ENCODE data around the gene GJB1. TPM values are rescaled to one million over a fixed set of nuclear protein-coding genes. Genes with fewer than 3 reads are reported as not detected.

Gene GJB1
- total and polyA plus RNA-seq, 3 donors from 2014 or later = 22.8 to 78.5 (median 26.2) TPM

GRCh38 chrX:71183341-71183740 lies 39.7 kb upstream of the GJB1 start:
- TF ChIP-seq POLR2A (IDR thresholded peaks at IDR 0.05) = no peak
- TF ChIP-seq, protein P1, sequence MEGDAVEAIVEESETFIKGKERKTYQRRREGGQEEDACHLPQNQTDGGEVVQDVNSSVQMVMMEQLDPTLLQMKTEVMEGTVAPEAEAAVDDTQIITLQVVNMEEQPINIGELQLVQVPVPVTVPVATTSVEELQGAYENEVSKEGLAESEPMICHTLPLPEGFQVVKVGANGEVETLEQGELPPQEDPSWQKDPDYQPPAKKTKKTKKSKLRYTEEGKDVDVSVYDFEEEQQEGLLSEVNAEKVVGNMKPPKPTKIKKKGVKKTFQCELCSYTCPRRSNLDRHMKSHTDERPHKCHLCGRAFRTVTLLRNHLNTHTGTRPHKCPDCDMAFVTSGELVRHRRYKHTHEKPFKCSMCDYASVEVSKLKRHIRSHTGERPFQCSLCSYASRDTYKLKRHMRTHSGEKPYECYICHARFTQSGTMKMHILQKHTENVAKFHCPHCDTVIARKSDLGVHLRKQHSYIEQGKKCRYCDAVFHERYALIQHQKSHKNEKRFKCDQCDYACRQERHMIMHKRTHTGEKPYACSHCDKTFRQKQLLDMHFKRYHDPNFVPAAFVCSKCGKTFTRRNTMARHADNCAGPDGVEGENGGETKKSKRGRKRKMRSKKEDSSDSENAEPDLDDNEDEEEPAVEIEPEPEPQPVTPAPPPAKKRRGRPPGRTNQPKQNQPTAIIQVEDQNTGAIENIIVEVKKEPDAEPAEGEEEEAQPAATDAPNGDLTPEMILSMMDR (IDR thresholded peaks at IDR 0.05) = no peak
- Histone ChIP-seq H3K27ac (no peak overlapping the region), H3K36me3 (ENCODE audit: low read depth, missing control alignments) (no peaks in the 10 kb centered on the region), H3K4me1 (peaks cover 22% of the 10 kb centered on the region), H3K9me3 (no peaks in the 10 kb centered on the region), H3K4me3 (no peak overlapping the region), H3K27me3 (no peaks in the 10 kb centered on the region)
- WGBS, 2 donors = 31 to 47% methylated on average over 6 of the region's 6 CpGs
- no peak for DNase-seq
- intact Hi-C loops (cut with DNase I; ENCODE audit: low total_unique reads) = loop anchor here (10.0 kb wide), 1 partner anchor 71 kb away; the partner anchor contains the start of gene ZMYM3

DNA sequence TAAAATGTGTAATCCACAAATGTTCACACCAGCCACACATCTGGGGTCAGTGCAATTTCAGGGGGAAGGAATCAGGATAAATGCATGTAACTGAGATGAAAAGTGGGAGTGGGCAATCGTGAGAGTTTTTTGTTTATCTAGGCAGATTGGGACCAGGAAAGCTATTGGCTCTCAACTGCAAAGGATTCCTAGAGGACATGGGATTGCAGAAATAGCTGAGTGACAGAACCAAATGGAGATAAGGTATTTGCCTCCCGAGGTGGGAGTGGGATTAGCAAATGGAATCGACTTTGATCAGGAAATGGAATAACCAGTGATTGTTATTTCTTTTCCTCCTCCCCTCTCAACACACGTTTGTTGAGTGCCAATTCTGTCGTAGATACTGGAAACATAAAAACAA lies 38.9 kb upstream of the GJB1 start:
- intact Hi-C loops (cut with DNase I; ENCODE audit: low total_unique reads) = loop anchor here (10.0 kb wide), 1 partner anchor 71 kb away; the partner anchor contains the start of gene ZMYM3
- no peak for DNase-seq
- Histone ChIP-seq H3K27ac (no peak overlapping the region), H3K4me3 (no peak overlapping the region), H3K9me3 (no peaks in the 10 kb centered on the region), H3K36me3 (ENCODE audit: low read depth, missing control alignments) (no peaks in the 10 kb centered on the region), H3K4me1 (peaks cover 20% of the 10 kb centered on the region), H3K27me3 (no peaks in the 10 kb centered on the region)
- TF ChIP-seq, protein P1 (IDR thresholded peaks at IDR 0.05) = no peak
- WGBS, 2 donors = 47 to 56% methylated on average over 5 of the region's 5 CpGs

- H3K9me3 ChIP-seq = no peaks in the 10 kb centered on the region
- no peak overlapping the region for H3K4me3 ChIP-seq
- no peaks in the 10 kb centered on the region for H3K27me3 ChIP-seq
- TF ChIP-seq POLR2A (IDR thresholded peaks at IDR 0.05) = no peak
- intact Hi-C loops (cut with DNase I; ENCODE audit: low total_unique reads) = loop anchor here (10.0 kb wide), 1 partner anchor 70 kb away; the partner anchor contains the start of gene ZMYM3
- DNase-seq = no peak
- H3K36me3 ChIP-seq (ENCODE audit: low read depth, missing control alignments) = no peaks in the 10 kb centered on the region
- WGBS, 2 donors = 65 to 91% methylated on average over 3 to 4 of the region's 4 CpGs
- H3K4me1 ChIP-seq = peaks cover 17% of the 10 kb centered on the region
- no peak overlapping the region for H3K27ac ChIP-seq
Observed at GRCh38 chrX:71184803-71185495, 38.1 kb upstream of the GJB1 start.

- Histone ChIP-seq H3K36me3 (ENCODE audit: low read depth, missing control alignments) (no peaks in the 10 kb centered on the region), H3K4me3 (no peak overlapping the region), H3K4me1 (no peaks in the 10 kb centered on the region), H3K27ac (no peak overlapping the region), H3K27me3 (no peaks in the 10 kb centered on the region), H3K9me3 (no peaks in the 10 kb centered on the region)
- TF ChIP-seq, protein P1 (IDR thresholded peaks at IDR 0.05) = no peak
- TF ChIP-seq POLR2A (IDR thresholded peaks at IDR 0.05) = no peak
- intact Hi-C loops (cut with DNase I; ENCODE audit: low total_unique reads) = no loop called here
- DNase-seq = no peak
Observed at GRCh38 chrX:71191248-71191647, 31.8 kb upstream of the GJB1 start.

GRCh38 chrX:71195964-71196649 lies 26.9 kb upstream of the GJB1 start:
- 73 to 75% methylated on average over 4 of the region's 4 CpGs for WGBS, 2 donors
- no peaks in the 10 kb centered on the region for H3K27me3 ChIP-seq
- H3K4me1 ChIP-seq = no peaks in the 10 kb centered on the region
- H3K9me3 ChIP-seq = no peaks in the 10 kb centered on the region
- DNase-seq = no peak
- no peak overlapping the region for H3K4me3 ChIP-seq
- intact Hi-C loops (cut with DNase I; ENCODE audit: low total_unique reads) = no loop called here
- H3K27ac ChIP-seq = no peak overlapping the region
- TF ChIP-seq, protein P1 (IDR thresholded peaks at IDR 0.05) = no peak
- no peaks in the 10 kb centered on the region for H3K36me3 ChIP-seq (ENCODE audit: low read depth, missing control alignments)
